ENCODE data around the gene PLA2G2E.

- TF ChIP-seq CTCF (IDR thresholded peaks at IDR 0.05), result no peak
- TF ChIP-seq POLR2A (IDR thresholded peaks at IDR 0.05), result no peak
- no peak for TF ChIP-seq POLR2AphosphoS5 (IDR thresholded peaks at IDR 0.05)
Observed at GRCh38 chr1:19963636-19964035, 40.2 kb upstream of the PLA2G2E start.
